ENCODE measurements around the gene MCAT.
"Not testable (repeated sequence)": the region's sequence is repeated elsewhere in the genome, so short reads cannot be mapped to it uniquely, and the experiment has no call there.

MCAT gene

GRCh38 chr22:43126501-43127165 lies 16.6 kb downstream of the MCAT start:
- DNase-seq (ENCODE audit: low spot score) = no peak

- peak; percentile 94 for DNase-seq (ENCODE audit: low spot score)
Measured at GRCh38 chr22:43118953-43119458, 24.2 kb downstream of the MCAT start.

DNA sequence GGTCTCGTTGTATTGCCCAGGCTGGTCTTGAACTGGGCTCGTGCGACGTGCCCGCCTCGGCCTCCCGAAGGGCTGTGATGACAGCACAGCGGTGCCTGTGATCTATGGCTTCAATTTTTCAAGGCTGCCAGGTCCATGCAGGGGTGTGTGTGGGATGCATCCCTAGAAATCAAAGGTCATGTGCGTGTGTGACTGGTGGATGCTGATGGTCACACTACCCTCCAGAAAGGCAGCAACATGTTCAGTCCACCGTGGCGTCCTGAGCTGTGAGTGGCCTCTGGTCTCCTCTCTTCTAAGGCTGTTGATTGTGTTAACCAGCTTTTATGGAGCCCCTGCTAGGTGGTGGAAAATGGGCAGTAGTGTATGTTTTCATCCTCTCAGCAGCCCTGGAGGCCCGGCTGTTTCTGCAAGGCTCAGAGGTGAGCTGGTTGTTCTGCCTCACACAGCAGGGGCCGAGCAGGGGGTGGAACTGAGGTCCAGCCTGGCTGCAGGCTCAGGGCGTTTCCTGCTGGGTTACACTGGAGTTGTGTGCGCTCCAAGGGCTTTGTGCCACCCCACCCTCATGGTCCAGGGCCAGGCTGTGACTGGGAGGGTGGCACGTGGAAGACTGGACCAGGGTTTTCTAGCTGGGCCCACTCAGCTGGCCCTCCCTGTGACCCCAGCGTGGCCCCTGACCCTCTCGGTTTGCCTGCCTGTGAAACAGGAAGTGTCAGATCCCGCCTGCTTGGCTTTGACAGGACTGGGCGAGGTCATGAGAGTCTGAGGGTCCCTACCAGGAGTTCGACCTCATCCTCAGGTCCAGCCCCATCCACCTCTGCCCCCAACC lies 25.0 kb downstream of the MCAT start:
- no peak for DNase-seq (ENCODE audit: low spot score)

- no peak for DNase-seq (ENCODE audit: low spot score)
Measured at GRCh38 chr22:43116932-43117331, 26.3 kb downstream of the MCAT start.

GRCh38 chr22:43114958-43115357 lies 28.2 kb downstream of the MCAT start:
- DNase-seq (ENCODE audit: low spot score) = no peak

- DNase-seq (ENCODE audit: low spot score) = no peak
Measured at GRCh38 chr22:43113526-43114251, 29.5 kb downstream of the MCAT start.

- DNase-seq (ENCODE audit: low spot score) = peak; percentile 80
Measured at GRCh38 chr22:43110927-43111623, 32.1 kb downstream of the MCAT start.

DNA sequence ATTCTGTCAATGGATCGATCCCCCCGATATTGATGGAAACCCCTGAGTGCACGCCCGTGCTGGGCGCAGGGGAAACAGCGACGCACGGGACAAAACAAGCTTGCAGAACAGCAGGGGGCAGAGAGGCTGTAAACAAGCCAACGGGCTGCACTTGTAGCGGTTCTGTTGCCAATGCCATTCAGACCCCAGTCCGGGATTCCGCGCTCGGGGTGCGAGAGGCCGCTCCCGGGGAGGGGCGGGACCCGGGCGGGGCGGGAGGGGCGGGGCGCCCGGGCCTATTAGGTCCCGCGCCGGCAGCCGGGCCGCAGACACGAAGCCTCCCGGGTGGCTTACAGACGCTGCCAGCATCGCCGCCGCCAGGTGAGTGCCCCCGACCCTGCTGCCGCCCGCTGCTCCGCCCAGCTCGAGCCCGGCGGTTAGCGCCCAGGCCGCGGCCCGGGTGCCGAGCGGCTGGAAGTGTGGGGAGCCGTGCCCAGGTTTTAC lies 32.7 kb downstream of the MCAT start, which contains the start of gene BIK:
BIK (plus strand) TSS at position 307 of the 483 bp plus-strand sequence. CDS start 13,273 bp downstream, outside the sequence.
- DNase-seq (ENCODE audit: low spot score) = peak; percentile 91

DNA sequence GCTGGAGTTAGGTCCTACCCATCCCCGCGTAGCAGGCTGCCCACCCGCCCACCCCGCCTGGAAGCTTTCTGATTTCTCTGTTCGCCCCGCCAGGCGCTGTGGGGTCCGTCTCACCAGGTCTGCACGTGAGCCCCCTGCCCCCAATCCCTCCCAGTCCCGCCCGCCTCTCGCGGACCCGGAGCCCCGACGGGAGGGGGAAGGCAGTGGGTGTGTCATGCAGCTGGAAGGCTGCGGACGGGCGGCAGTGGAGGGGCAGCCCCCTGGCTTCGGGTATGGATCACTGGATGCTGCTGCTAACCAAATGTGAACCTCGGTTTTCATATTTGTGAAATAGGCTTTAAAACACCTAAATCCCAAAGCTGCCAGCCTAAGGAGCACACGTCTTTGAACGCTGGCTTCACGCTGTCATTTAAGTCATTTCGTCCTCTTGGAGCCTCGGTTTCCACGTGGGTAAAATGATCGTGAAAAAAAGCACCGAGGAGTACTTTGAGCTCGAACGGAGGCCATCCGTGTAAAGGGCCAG lies 33.2 kb downstream of the MCAT start:
- no peak for DNase-seq (ENCODE audit: low spot score)

- no peak for DNase-seq (ENCODE audit: low spot score)
Measured at GRCh38 chr22:43109511-43109910, 33.7 kb downstream of the MCAT start.

DNA sequence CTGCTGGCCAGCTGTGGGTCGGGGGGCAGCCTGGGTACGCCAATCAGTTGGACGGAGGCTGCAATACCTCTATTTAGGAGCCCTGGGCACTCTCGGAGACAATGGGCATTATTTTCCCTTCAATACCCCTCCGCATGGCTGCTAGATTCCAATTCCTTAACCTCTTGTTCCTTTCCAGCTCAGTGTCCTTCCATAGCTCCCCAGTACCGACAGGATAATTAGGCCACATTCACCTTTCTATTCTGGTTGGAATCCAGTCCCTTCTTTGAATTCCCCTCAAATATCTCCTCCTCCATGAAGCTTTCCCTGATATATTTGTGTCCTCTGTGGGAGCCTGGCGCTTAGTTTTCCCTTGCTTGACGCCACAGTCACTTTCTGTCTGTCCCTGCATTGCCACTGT lies 36.9 kb downstream of the MCAT start:
- DNase-seq (ENCODE audit: low spot score) = no peak

- DNase-seq (ENCODE audit: low spot score) = not testable (repeated sequence)
Measured at GRCh38 chr22:43104950-43105349, 38.2 kb downstream of the MCAT start.

DNA sequence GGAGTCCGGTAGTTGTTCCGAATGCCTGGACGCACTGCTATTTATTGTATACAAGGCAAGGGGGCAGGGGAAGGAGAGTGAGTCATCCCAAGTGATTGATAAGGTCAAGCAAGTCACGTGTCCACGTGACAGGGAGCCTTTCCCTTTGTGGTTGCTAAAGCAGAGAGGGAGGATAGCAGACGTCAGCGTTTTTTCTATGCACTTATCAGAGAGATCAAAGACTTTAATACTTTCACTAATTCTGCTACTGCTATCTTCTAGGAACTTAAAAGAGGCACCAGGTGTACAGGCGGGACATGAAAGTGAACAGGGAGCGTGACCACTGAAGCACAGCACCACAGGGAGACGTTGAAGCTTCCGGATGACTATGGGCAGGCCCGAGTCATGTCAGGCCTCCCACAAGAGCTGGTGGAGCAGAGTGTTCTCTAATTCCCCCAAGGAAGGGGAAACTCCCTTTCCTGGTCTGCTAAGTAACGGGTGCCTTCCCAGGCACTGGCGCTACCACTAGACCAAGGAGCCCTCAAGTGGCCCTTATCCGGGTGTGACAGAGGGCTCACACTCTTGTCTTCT lies 39.1 kb downstream of the MCAT start:
- DNase-seq (ENCODE audit: low spot score) = not testable (repeated sequence)

- DNase-seq (ENCODE audit: low spot score) = no peak
Measured at GRCh38 chr22:43101306-43101705, 41.9 kb downstream of the MCAT start.

- DNase-seq (ENCODE audit: low spot score) = no peak
Measured at GRCh38 chr22:43100225-43100624, 43.0 kb downstream of the MCAT start.

DNA sequence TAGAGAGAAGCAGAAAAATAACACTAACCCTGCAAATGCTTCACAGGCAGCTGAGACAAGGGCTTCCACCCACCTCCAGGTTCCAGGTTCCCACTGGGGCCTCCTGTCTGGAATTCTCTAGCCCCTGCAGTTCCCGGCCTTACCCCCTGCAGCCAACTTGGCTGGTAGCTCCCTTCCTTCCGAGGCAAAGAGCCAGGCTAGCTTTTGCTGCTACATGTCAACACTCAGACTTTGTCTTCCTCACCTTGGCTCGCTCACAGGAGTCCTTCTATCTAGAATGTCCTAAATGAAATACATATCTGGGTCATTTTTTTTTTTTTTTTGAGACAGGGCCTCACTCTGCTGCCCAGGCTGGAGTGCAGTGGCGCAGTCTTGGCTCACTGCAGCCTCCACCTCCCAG lies 44.1 kb downstream of the MCAT start:
- no peak for DNase-seq (ENCODE audit: low spot score)

GRCh38 chr22:43098356-43098755 lies 44.8 kb downstream of the MCAT start:
- no peak for DNase-seq (ENCODE audit: low spot score)

- no peak for DNase-seq (ENCODE audit: low spot score)
Measured at GRCh38 chr22:43096420-43096819, 46.8 kb downstream of the MCAT start.

GRCh38 chr22:43094551-43094950 lies 48.6 kb downstream of the MCAT start:
- no peak for DNase-seq (ENCODE audit: low spot score)

DNA sequence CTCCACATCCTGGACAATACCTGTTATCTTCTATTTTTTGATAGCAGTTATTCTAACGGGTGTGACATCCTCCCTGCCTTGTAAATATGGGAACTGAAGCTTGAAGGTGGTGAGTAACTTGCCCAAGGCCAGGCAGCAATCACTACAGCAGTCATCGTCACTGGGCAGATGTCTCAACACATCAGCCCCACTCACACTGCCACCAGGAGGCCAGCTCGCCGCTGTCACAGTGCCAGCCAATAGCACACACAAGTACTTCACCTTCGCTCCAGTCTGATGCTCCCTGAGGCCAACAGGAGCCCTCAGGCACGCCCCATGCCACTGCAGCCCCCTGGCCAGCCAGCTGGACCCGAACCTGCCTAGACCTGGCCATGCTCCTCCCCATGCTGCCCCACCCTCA lies 49.1 kb downstream of the MCAT start:
- peak; percentile 71 for DNase-seq (ENCODE audit: low spot score)

GRCh38 chr22:43092085-43092484 lies 51.1 kb downstream of the MCAT start:
- no peak for DNase-seq (ENCODE audit: low spot score)
